MCF 10A (cell line): ENCODE measurements around the gene DDA1. TPM values are rescaled to one million over a fixed set of nuclear protein-coding genes. Genes with fewer than 3 reads are reported as not detected.
A peak's percentile ranks its signal among the peaks of the same experiment; 100 is the strongest.

Source experiments
- BruUV-seq: library from RNA; stranded (reverse); fragments of 400-500 nt; replicated peaks from 2 replicates; lab custom pipeline; 2021; lab: Mats Ljungman, UMichigan
- CTCF ChIA-PET: fragments of 300-600 bp; sonication (Branson Sonifier 250); formaldehyde crosslinking; extraction: SDS; loops from one replicate; lab custom pipeline; 2021; ENCODE audit warnings: antibody characterized with exemption, inconsistent platforms; lab: Yijun Ruan, JAX
- POLR2A ChIA-PET: fragments of 300-600, 350-650 bp; sonication (Branson Sonifier 250); formaldehyde crosslinking; extraction: SDS; loops from one replicate; lab custom pipeline; 2020; ENCODE audit warnings: antibody characterized with exemption, inconsistent platforms; lab: Yijun Ruan, JAX
- DNase-seq: peaks from one replicate; pipeline ENCODE4 v3.0.0-alpha.2; 2018; ENCODE audit not compliant: unreplicated experiment
- H3K27ac Mint-ChIP-seq: one replicate; pipeline ENCODE4 v1.8.0; 2022; ENCODE audit warnings: mild to moderate bottlenecking, low read depth, mixed read lengths; ENCODE audit not compliant: unreplicated experiment
- H3K27me3 Mint-ChIP-seq: one replicate; pipeline ENCODE4 v1.8.0; 2022; ENCODE audit warnings: mixed read lengths; ENCODE audit not compliant: insufficient read depth, unreplicated experiment
- H3K36me3 Mint-ChIP-seq: one replicate; pipeline ENCODE4 v1.8.0; 2022; ENCODE audit warnings: mild to moderate bottlenecking, moderate library complexity, mixed read lengths; ENCODE audit not compliant: insufficient read depth, unreplicated experiment
- H3K4me1 Mint-ChIP-seq: one replicate; pipeline ENCODE4 v1.8.0; 2022; ENCODE audit warnings: mixed read lengths; ENCODE audit not compliant: insufficient read depth, unreplicated experiment
- H3K4me3 Mint-ChIP-seq: one replicate; pipeline ENCODE4 v1.8.0; 2022; ENCODE audit warnings: mild to moderate bottlenecking, moderate library complexity, mixed read lengths; ENCODE audit not compliant: unreplicated experiment
- H3K9me3 Mint-ChIP-seq: one replicate; pipeline ENCODE4 v1.8.0; 2022; ENCODE audit warnings: mixed read lengths; ENCODE audit not compliant: unreplicated experiment
- CTCF ChIP-seq: fragments of 200-600 bp; IDR thresholded peaks from one replicate; pipeline ENCODE4 v1.8.0; 2022; ENCODE audit warnings: antibody characterized with exemption, mild to moderate bottlenecking; ENCODE audit not compliant: unreplicated experiment
- intact Hi-C: fragments of 100-400 bp; cut with micrococcal nuclease; formaldehyde crosslinking; loops from 2 replicates; pipeline ENCODE4 v1.14.1; 2022
- total RNA-seq: library from RNA; stranded (reverse); gene quantifications from 2 replicates; pipeline ENCODE4 v1.2.3, GENCODE V29; 2022

DDA1 gene
- total RNA-seq, 1 experiment from 2014 or later: 57.4 TPM

GRCh38 chr19:17319473-17320238 is 10.3 kb downstream of the DDA1 start:
- Mint-ChIP-seq H3K27ac (no peak overlapping the region), H3K4me3 (no peak overlapping the region), H3K27me3 (no peaks in the 10 kb centered on the region), H3K4me1 (no peaks in the 10 kb centered on the region), H3K9me3 (no peaks in the 10 kb centered on the region), H3K36me3 (peaks cover 63% of the 10 kb centered on the region)
- TF ChIP-seq CTCF: no peak
- no peak for DNase-seq
- CTCF ChIA-PET: no interaction called here
- POLR2A ChIA-PET: interaction anchor here (0.7 kb wide), 1 partner anchor 13 kb away, joined by 3 read pairs; no protein-coding TSS in a partner anchor
- intact Hi-C loops: no loop called here
- BruUV-seq: TSS peak; percentile 72

GRCh38 chr19:17320435-17320834 is 11.1 kb downstream of the DDA1 start:
- Mint-ChIP-seq H3K9me3 (no peaks in the 10 kb centered on the region), H3K27me3 (no peaks in the 10 kb centered on the region), H3K36me3 (peaks cover 70% of the 10 kb centered on the region), H3K27ac (no peak overlapping the region), H3K4me1 (no peaks in the 10 kb centered on the region), H3K4me3 (no peak overlapping the region)
- POLR2A ChIA-PET: no interaction called here
- TF ChIP-seq CTCF: no peak
- intact Hi-C loops: no loop called here
- CTCF ChIA-PET: interaction anchor here (0.6 to 1.1 kb wide), 3 partner anchors 13 to 1066 kb away, joined by 3 read pairs; no protein-coding TSS in a partner anchor
- no peak for DNase-seq
- no TSS peak for BruUV-seq

- no TSS peak for BruUV-seq
- no peak for DNase-seq
- H3K4me1 Mint-ChIP-seq: peaks cover 5% of the 10 kb centered on the region
- no peak overlapping the region for H3K4me3 Mint-ChIP-seq
- peaks cover 67% of the 10 kb centered on the region for H3K36me3 Mint-ChIP-seq
- no peaks in the 10 kb centered on the region for H3K27me3 Mint-ChIP-seq
- H3K27ac Mint-ChIP-seq: peak overlapping the region; percentile 92
- POLR2A ChIA-PET: no interaction called here
- intact Hi-C loops: no loop called here
- no peak for TF ChIP-seq CTCF
- CTCF ChIA-PET: interaction anchor here (1.1 kb wide), 1 partner anchor 12 kb away, joined by 3 read pairs; no protein-coding TSS in a partner anchor
- H3K9me3 Mint-ChIP-seq: no peaks in the 10 kb centered on the region
Measured at GRCh38 chr19:17321655-17322489, 12.5 kb downstream of the DDA1 start.

- CTCF ChIA-PET: no interaction called here
- TF ChIP-seq CTCF: no peak
- POLR2A ChIA-PET: no interaction called here
- no TSS peak for BruUV-seq
- Mint-ChIP-seq H3K9me3 (no peaks in the 10 kb centered on the region), H3K36me3 (peaks cover 61% of the 10 kb centered on the region), H3K27me3 (no peaks in the 10 kb centered on the region), H3K4me1 (peaks cover 5% of the 10 kb centered on the region), H3K4me3 (no peak overlapping the region), H3K27ac (peak overlapping the region; percentile 92)
- intact Hi-C loops: no loop called here
- DNase-seq: no peak
Measured at GRCh38 chr19:17322854-17323253, 13.5 kb downstream of the DDA1 start.
